GM12873 (cell line): Measurements from ENCODE around the gene CATSPER3.

Experiments used
- CTCF ChIP-seq: IDR thresholded peaks from 2 replicates; pipeline ENCODE4 v1.5.1; 2012; ENCODE audit warnings: low read depth, mild to moderate bottlenecking, moderate library complexity, low read length, control low read depth; ENCODE audit not compliant: insufficient read depth; ENCODE audit errors: missing control alignments

The CATSPER3 gene

GRCh38 chr5:135028791-135029476 lies 61.2 kb downstream of the CATSPER3 start:
- TF ChIP-seq CTCF = no peak

GRCh38 chr5:135029477-135030122 lies 61.9 kb downstream of the CATSPER3 start:
- TF ChIP-seq CTCF = no peak

- TF ChIP-seq CTCF = no peak
Observed at GRCh38 chr5:135030123-135030955, 62.6 kb downstream of the CATSPER3 start.

GRCh38 chr5:135030956-135031812 lies 63.5 kb downstream of the CATSPER3 start:
- TF ChIP-seq CTCF = no peak

- no peak for TF ChIP-seq CTCF
Observed at GRCh38 chr5:135031813-135032694, 64.3 kb downstream of the CATSPER3 start.

- TF ChIP-seq CTCF = no peak
Observed at GRCh38 chr5:135032695-135032998, 64.9 kb downstream of the CATSPER3 start.
